Measurements from ENCODE around the gene PRDM5. TPM values are rescaled to one million over a fixed set of nuclear protein-coding genes. Genes with fewer than 3 reads are reported as not detected.

The PRDM5 gene
- total and polyA plus RNA-seq, 9 of the 15 experiments (the other 6 are each of a cell fraction or from before 2014, with no cell fraction given) = not detected

GRCh38 chr4:120763650-120764049, 158.9 kb downstream of the PRDM5 start (continued):
- TF ChIP-seq, protein P1, sequence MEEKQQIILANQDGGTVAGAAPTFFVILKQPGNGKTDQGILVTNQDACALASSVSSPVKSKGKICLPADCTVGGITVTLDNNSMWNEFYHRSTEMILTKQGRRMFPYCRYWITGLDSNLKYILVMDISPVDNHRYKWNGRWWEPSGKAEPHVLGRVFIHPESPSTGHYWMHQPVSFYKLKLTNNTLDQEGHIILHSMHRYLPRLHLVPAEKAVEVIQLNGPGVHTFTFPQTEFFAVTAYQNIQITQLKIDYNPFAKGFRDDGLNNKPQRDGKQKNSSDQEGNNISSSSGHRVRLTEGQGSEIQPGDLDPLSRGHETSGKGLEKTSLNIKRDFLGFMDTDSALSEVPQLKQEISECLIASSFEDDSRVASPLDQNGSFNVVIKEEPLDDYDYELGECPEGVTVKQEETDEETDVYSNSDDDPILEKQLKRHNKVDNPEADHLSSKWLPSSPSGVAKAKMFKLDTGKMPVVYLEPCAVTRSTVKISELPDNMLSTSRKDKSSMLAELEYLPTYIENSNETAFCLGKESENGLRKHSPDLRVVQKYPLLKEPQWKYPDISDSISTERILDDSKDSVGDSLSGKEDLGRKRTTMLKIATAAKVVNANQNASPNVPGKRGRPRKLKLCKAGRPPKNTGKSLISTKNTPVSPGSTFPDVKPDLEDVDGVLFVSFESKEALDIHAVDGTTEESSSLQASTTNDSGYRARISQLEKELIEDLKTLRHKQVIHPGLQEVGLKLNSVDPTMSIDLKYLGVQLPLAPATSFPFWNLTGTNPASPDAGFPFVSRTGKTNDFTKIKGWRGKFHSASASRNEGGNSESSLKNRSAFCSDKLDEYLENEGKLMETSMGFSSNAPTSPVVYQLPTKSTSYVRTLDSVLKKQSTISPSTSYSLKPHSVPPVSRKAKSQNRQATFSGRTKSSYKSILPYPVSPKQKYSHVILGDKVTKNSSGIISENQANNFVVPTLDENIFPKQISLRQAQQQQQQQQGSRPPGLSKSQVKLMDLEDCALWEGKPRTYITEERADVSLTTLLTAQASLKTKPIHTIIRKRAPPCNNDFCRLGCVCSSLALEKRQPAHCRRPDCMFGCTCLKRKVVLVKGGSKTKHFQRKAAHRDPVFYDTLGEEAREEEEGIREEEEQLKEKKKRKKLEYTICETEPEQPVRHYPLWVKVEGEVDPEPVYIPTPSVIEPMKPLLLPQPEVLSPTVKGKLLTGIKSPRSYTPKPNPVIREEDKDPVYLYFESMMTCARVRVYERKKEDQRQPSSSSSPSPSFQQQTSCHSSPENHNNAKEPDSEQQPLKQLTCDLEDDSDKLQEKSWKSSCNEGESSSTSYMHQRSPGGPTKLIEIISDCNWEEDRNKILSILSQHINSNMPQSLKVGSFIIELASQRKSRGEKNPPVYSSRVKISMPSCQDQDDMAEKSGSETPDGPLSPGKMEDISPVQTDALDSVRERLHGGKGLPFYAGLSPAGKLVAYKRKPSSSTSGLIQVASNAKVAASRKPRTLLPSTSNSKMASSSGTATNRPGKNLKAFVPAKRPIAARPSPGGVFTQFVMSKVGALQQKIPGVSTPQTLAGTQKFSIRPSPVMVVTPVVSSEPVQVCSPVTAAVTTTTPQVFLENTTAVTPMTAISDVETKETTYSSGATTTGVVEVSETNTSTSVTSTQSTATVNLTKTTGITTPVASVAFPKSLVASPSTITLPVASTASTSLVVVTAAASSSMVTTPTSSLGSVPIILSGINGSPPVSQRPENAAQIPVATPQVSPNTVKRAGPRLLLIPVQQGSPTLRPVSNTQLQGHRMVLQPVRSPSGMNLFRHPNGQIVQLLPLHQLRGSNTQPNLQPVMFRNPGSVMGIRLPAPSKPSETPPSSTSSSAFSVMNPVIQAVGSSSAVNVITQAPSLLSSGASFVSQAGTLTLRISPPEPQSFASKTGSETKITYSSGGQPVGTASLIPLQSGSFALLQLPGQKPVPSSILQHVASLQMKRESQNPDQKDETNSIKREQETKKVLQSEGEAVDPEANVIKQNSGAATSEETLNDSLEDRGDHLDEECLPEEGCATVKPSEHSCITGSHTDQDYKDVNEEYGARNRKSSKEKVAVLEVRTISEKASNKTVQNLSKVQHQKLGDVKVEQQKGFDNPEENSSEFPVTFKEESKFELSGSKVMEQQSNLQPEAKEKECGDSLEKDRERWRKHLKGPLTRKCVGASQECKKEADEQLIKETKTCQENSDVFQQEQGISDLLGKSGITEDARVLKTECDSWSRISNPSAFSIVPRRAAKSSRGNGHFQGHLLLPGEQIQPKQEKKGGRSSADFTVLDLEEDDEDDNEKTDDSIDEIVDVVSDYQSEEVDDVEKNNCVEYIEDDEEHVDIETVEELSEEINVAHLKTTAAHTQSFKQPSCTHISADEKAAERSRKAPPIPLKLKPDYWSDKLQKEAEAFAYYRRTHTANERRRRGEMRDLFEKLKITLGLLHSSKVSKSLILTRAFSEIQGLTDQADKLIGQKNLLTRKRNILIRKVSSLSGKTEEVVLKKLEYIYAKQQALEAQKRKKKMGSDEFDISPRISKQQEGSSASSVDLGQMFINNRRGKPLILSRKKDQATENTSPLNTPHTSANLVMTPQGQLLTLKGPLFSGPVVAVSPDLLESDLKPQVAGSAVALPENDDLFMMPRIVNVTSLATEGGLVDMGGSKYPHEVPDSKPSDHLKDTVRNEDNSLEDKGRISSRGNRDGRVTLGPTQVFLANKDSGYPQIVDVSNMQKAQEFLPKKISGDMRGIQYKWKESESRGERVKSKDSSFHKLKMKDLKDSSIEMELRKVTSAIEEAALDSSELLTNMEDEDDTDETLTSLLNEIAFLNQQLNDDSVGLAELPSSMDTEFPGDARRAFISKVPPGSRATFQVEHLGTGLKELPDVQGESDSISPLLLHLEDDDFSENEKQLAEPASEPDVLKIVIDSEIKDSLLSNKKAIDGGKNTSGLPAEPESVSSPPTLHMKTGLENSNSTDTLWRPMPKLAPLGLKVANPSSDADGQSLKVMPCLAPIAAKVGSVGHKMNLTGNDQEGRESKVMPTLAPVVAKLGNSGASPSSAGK (IDR thresholded peaks at IDR 0.05) = no peak
- no peak for TF ChIP-seq SAFB2 (IDR thresholded peaks at IDR 0.05; ENCODE audit: borderline replicate concordance, low read depth, low read length, severe bottlenecking)
- no peak for TF ChIP-seq BRCA1 (IDR thresholded peaks at IDR 0.05)
- TF ChIP-seq BRCA1 (CRISPR knock-in tag; IDR thresholded peaks at IDR 0.05) = no peak
- no peak for TF ChIP-seq KAT7 (CRISPR knock-in tag; IDR thresholded peaks at IDR 0.05; ENCODE audit: borderline replicate concordance)
